CD4-positive, alpha-beta T cell treated with Interleukin-6 for 4 hours (primary cell): Measurements from ENCODE around the gene TOP3B.

Experiments used
- DNase-seq: peaks from one replicate; pipeline ENCODE4 v3.0.0-alpha.2; 2020; ENCODE audit warnings: mixed read lengths

Gene TOP3B

GRCh38 chr22:22011964-22012363 lies 29.4 kb upstream of the TOP3B start:
- DNase-seq: no peak

GRCh38 chr22:22010358-22010757 lies 27.8 kb upstream of the TOP3B start:
- no peak for DNase-seq

GRCh38 chr22:22009661-22010060 lies 27.1 kb upstream of the TOP3B start:
- no peak for DNase-seq

- no peak for DNase-seq
These were observed 24.0 kb upstream of the TOP3B start for GRCh38 chr22:22006596-22006990.

- no peak for DNase-seq
These were observed 23.5 kb upstream of the TOP3B start for GRCh38 chr22:22005945-22006595.

GRCh38 chr22:22003233-22003632 lies 20.6 kb upstream of the TOP3B start:
- no peak for DNase-seq

GRCh38 chr22:22002526-22003055 lies 20.0 kb upstream of the TOP3B start:
- DNase-seq: no peak

GRCh38 chr22:22001664-22002525 lies 19.3 kb upstream of the TOP3B start:
- no peak for DNase-seq

- DNase-seq: no peak
These were observed 16.1 kb upstream of the TOP3B start for GRCh38 chr22:21998595-21999247.

- DNase-seq: no peak
These were observed 13.7 kb upstream of the TOP3B start for GRCh38 chr22:21996175-21996720.

- no peak for DNase-seq
These were observed 13.1 kb upstream of the TOP3B start for GRCh38 chr22:21995660-21996059.

- DNase-seq: no peak
These were observed 12.4 kb upstream of the TOP3B start for GRCh38 chr22:21994881-21995444.

GRCh38 chr22:21992593-21993237 lies 10.1 kb upstream of the TOP3B start:
- DNase-seq: no peak

GRCh38 chr22:21991774-21992173 lies 9.2 kb upstream of the TOP3B start:
- no peak for DNase-seq

GRCh38 chr22:21991304-21991596 lies 8.7 kb upstream of the TOP3B start:
- no peak for DNase-seq

- DNase-seq: no peak
These were observed 8.1 kb upstream of the TOP3B start for GRCh38 chr22:21990445-21991303.

GRCh38 chr22:21989049-21989448 lies 6.5 kb upstream of the TOP3B start:
- no peak for DNase-seq

- DNase-seq: no peak
These were observed 2.6 kb upstream of the TOP3B start for GRCh38 chr22:21985214-21985613.

GRCh38 chr22:21984793-21985192 lies 2.2 kb upstream of the TOP3B start:
- no peak for DNase-seq

- DNase-seq: no peak
These were observed 713 bp downstream of the TOP3B start for GRCh38 chr22:21981874-21982273.

GRCh38 chr22:21980547-21980946 lies 2.0 kb downstream of the TOP3B start:
- no peak for DNase-seq
